LNCaP clone FGC (cell line): Measurements from ENCODE around the gene RNF223.

Source experiments
- DNase-seq: peaks from one replicate; pipeline ENCODE4 v3.0.0-alpha.2; 2011; ENCODE audit warnings: low read depth
- H3K4me3 ChIP-seq: 2 replicates; pipeline ENCODE4 v1.5.1; 2011; ENCODE audit warnings: mild to moderate bottlenecking, low read depth, low read length, control low read depth
- TF ChIP-seq, protein P1 (sequence below): IDR thresholded peaks from 2 replicates; pipeline ENCODE4 v1.5.1; 2012; ENCODE audit warnings: mild to moderate bottlenecking; ENCODE audit not compliant: control insufficient read depth, insufficient read depth; ENCODE audit errors: extremely low read depth

The RNF223 gene

DNA sequence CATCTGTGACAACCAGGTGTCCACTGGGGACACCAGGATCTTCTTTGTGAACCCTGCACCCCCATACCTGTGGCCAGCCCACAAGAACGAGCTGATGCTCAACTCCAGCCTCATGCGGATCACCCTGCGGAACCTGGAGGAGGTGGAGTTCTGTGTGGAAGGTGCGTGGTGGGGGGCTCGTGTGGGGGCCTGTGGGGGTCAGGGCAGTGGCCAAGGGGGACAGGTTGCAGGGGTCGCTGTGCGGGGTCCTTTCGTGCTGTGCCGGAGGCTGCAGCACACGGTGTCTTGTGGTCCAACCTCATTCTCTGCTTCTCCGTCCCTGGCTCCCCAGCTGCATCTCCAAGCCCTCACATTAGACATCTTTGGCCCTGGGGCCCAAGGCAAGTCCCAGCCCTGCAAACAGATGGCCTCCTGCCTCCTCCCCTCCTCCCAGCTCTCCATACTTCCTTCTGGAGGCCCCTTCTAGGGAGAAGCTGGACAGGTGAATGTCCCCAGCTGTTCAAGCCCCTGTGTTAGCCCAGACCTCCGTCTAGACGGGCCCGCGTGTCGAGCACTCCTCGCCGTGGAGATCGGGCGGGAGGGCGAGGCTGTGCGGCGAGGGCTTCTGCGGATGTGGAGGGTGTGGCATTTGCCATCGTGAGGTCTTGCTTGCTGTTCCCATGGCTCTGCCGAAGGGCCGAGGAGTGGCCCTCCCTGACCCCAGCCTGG is 51.6 kb downstream of the RNF223 start:
- TF ChIP-seq, protein P1, sequence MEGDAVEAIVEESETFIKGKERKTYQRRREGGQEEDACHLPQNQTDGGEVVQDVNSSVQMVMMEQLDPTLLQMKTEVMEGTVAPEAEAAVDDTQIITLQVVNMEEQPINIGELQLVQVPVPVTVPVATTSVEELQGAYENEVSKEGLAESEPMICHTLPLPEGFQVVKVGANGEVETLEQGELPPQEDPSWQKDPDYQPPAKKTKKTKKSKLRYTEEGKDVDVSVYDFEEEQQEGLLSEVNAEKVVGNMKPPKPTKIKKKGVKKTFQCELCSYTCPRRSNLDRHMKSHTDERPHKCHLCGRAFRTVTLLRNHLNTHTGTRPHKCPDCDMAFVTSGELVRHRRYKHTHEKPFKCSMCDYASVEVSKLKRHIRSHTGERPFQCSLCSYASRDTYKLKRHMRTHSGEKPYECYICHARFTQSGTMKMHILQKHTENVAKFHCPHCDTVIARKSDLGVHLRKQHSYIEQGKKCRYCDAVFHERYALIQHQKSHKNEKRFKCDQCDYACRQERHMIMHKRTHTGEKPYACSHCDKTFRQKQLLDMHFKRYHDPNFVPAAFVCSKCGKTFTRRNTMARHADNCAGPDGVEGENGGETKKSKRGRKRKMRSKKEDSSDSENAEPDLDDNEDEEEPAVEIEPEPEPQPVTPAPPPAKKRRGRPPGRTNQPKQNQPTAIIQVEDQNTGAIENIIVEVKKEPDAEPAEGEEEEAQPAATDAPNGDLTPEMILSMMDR: no peak
- DNase-seq: no peak
- no peak overlapping the region for H3K4me3 ChIP-seq

DNA sequence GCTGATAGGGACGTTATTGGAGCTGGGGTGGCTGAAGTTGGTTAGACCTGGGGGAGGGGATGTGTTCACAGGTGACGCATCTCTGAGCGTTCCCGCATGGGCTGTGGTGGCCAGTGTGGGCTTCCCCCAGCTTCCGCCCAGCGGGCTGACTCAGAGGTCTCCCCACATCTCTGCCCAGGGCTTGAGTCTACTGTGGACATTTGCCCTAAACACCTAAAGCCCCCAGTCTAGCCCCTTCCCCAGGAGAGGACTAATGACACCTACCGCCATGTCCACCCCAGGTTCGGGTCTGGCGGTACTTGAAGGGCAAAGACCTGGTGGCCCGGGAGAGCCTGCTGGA is 52.2 kb downstream of the RNF223 start:
- DNase-seq: no peak
- no peak overlapping the region for H3K4me3 ChIP-seq
- TF ChIP-seq, protein P1: no peak

DNA sequence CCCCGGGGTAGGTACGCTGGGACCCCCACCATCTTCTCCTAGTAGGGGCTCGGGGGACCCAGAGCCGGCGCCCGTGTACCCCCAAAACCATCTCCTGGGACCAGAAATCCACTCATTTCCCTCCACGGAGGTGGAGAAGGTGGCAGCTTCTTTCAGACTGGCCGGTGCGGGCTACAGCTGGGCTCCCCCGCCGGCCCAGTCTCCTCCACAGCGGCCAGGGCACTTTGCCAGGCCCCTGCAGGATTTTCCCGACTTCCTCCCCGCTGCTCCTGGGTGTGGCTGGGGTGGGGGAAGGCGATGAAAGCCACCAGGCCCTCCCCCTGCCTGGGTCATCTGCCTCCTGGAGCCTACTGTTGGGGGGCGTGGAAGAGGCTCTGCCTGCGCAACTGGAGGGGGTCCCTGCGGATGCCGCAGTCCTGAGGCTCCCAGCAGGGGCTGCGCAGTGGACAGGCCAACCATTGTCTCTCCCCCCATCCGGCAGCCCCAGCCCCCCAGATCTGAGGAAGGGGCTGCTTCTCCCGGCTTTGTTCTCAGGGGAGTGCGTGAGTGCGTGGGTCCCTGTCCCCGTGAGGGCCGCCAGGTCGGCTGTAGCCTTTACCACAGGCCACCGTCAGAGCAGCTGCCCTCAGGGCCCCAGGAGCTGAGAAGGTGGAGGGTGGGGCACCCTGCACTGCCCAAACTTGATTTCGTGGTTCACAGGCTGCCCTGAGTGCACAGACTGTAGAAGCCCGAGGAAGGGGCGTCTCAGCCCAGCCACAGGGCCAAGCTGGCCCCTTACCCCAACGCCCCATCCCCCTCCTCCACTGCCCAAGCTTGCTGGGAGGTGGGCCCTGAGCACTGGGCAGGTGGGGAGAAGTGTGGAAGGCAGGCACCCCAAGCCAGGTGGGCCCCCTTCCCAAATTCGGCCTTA is 52.8 kb downstream of the RNF223 start:
- DNase-seq: no peak
- TF ChIP-seq, protein P1: no peak
- H3K4me3 ChIP-seq: peak overlapping the region; percentile 60
